Dedifferentiated amniotic fluid mesenchymal stem cell (primary cell): ENCODE measurements around the gene ARPC5L.
"Not testable (repeated sequence)": the region's sequence is repeated elsewhere in the genome, so short reads cannot be mapped to it uniquely, and the experiment has no call there.

Experiments
- DNase-seq: peaks from one replicate; pipeline ENCODE4 v3.0.0-alpha.2; 2016; ENCODE audit errors: extremely low spot score

The ARPC5L gene

GRCh38 chr9:124861342-124862229, at the start of gene ARPC5L, which contains the start of gene RPL35:
Gene ARPC5L (plus strand): TSS chr9:124862130. CDS start chr9:124869291, 7,161 bp downstream.
Gene RPL35 (minus strand): TSS chr9:124861957. CDS start chr9:124861912, 45 bp downstream.
- DNase-seq: peak; percentile 91

GRCh38 chr9:124812441-124812876, 49.5 kb upstream of the ARPC5L start:
- DNase-seq: peak; percentile 72

- DNase-seq: no peak
Measured at GRCh38 chr9:124813041-124813440, 48.9 kb upstream of the ARPC5L start.

DNA sequence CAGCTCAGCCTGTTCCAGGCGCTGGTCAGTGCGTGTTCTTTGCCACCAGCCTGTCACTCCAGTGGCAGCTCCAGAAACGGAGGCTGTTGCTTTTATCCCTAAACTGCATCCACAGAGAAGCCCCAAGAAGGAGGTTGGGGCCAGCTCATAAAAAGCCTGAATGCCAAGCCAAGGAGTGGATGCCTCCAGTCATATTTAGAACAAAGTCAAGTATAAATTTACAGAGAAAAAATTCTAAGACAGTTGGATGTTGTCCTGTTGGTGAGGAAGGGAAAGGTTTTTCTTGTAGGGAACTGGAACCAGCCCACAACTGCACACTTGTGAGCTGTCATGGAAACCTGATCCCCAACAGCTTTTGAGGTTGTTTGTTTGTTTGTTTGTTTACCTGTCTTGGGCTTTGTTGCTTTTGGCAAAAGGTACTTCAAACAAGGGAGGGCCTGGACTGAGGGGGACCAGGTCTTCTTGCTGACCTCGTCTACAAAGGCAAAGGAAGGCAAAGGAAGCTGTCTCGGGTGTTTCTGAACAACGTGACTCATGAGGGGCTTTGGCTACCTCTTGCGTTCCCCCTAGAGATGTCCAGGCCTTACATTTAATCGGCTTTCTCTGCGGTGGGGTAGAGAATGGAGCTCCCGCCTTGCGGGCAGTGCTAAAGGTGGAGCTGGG, 48.3 kb upstream of the ARPC5L start:
- no peak for DNase-seq

DNA sequence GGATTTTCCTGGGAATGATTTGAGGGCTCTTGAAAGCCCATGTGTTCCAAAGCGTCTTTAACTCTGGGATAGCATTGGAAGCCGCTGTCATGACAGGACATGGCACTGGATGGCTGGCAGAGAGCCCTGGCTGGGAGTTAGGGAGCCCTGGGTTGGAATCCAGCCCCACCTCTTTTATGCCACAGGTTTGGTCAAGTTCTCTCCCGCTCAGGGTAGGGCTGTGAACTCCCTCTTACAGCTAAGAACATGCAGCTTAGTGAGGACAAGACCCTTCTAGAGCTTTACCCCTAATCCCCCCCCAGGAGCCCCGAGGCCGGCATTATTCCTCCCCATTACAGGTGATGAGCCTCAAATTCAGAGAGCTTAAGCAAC, 47.8 kb upstream of the ARPC5L start:
- DNase-seq: no peak

DNA sequence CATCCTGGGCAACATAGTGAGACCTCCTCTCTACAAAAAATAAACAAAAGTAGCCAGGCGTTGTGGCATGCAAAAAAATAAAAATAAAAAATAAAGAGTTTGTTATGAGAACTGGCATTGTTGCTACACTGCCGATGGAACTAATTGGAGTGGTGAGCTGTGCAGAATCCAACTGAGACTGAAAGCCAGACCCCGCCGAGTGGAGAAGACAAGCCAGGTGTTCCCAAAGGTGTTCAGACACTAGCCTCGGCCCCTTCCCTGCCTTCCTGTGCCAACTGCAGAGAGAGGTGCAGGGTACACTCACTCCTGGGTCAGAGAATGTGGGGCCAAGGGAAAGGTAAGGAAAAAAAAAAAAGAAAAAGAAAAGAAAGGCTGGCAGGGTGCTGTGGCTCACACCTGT, 46.3 kb upstream of the ARPC5L start:
- DNase-seq: no peak

GRCh38 chr9:124818431-124819281, 43.3 kb upstream of the ARPC5L start:
- DNase-seq: no peak

GRCh38 chr9:124820698-124821623, 41.0 kb upstream of the ARPC5L start:
- no peak for DNase-seq

DNA sequence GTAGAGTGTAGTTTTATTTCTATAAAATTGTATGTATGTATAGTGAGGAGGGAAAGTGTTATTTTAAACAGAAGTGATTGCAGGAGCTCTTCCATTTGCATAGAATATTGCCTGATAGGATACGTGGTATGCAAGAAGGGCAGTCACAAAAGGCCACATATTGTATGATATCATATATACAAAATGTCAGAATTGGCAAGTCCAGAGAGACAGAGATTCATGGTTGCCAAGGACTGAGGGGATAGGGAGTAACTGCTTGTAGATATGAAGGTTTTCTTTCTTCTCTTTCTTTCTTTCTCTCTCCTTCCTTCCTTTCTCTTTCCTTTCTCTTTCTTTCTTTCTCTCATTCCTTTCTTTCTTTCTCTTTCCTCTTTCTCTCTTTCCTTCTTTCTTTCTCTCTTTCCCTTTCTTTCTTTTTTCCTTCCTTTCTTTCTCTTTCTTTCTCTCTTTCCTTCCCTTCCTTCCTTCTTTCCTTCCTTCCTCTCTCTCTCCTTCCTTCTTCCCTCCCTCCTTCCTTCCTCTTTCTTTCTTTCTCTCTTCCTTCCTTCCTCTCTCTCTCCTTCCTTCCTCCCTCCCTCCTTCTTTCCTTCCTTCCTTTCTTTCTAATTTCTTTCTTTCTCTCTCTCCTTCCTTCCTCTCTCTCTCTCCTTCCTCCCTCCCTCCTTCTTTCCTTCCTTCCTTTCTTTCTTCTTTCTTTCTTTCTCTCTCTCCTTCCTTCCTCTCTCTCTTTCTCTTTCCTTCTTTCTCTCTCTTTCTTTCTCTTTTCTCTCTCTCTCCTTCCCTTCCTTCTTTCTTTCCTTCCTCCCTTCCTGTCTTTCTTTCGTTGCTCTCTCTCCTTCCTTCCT, 33.2 kb upstream of the ARPC5L start:
- no peak for DNase-seq

DNA sequence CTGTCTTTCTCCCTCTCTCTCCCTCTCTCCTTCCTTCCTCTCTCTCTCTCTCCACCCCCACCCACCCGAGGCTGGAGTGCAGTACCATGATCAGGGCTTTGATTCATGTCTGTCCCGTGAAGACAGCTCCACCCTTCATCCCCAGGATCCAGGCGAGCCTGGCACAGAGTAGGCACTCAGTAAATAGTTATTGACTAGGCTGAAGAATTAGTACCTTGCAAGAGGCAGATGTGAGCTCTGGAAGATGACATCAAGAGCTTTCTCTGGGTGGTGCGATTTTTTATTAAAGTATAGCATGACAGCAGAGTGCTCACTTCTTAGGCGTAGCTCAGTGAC, 32.6 kb upstream of the ARPC5L start:
- no peak for DNase-seq

DNA sequence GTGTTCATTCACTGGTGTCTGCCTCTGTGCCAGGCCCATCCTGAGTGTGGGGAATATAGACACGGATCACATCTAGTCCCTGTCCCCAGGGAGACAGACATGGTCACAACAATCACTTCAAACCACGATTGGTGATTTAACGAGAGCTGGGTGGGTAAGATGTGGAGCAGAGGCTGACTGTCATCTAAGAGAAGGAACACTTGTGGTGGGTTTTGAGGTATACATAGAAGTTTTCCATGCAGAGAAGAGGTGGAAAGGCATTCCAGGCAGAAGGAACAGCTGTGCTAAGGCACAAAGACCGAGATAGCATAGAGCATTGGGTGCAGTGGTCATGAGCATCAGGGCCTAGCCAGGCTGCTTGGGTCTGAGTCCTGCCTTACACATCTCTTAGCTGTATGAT, 31.3 kb upstream of the ARPC5L start:
- DNase-seq: no peak

- DNase-seq: no peak
Measured at GRCh38 chr9:124831642-124832364, 30.1 kb upstream of the ARPC5L start.

DNA sequence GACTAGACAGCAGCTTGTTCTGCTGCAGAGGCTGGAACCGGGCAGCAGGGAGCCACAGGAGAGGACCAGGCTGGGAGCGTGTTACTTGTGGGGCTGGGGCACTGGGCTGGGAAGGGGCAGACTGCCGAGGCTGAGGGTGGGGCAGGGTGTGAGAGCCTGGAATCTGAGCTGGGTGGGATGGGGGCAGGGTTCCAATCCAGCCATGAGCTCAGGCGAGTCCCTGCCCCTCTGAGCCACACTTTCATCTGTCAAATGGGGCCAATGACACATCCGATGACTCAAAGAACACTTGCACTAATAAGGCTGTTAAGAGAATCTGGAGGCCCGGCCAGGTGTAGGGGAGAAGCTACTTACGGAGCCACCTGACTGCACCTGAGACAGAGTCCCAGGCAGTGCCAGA, 27.3 kb upstream of the ARPC5L start:
- no peak for DNase-seq

DNA sequence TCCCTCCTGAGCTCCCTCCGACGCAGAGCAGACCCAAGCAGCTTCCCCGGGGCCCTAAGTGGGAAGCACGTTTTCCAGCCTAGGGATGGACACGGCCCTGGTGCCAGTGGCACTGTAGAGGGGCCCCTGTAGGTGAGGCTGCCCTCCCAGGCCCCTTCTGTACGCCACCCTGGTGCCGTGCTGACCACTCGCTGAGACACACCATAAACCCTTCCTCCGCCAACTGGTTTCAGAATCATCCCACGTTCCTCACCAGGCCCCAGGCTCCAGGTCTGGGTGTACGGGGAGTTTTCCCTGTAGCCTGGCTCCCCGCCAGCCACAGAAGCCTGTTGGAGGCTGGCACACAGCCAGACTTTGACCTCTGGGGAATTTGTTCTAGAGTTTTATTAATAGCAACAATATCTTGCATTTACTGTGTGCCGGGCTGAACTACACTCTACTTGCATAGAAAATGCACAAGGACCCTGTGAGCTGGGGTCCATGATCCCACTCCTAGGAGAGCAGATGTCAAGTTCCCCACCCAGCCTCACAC, 26.8 kb upstream of the ARPC5L start:
- no peak for DNase-seq

DNA sequence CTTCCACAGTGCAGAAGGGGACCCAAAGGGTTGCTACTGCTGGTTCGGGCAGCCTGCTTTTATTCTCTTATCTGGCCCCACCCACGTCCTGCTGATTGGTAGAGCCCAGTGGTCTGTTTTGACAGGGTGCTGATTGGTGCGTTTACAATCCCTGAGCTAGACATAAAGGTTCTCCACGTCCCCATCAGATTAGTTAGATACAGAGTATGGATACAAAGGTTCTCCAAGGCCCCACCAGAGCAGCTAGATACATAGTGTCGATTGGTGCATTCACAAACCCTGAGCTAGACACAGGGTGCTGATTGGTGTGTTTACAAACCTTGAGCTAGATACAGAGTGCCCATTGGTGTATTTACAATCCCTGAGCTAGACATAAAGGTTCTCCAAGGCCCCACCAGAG, 23.8 kb upstream of the ARPC5L start:
- not testable (repeated sequence) for DNase-seq

- DNase-seq: not testable (repeated sequence)
Measured at GRCh38 chr9:124838567-124839275, 23.2 kb upstream of the ARPC5L start.

- no peak for DNase-seq
Measured at GRCh38 chr9:124839612-124840299, 22.2 kb upstream of the ARPC5L start.

GRCh38 chr9:124840300-124840833, 21.6 kb upstream of the ARPC5L start:
- DNase-seq: no peak
